ENCODE results near the gene TMEM147. TPM values are rescaled to one million over a fixed set of nuclear protein-coding genes. Genes with fewer than 3 reads are reported as not detected.

TMEM147 gene
- total RNA-seq, 4 donors from 2014 or later = 68.1 to 119 (median 89.6) TPM

GRCh38 chr19:35571406-35571965 lies 26.1 kb downstream of the TMEM147 start:
- H3K36me3 ChIP-seq = no peaks in the 10 kb centered on the region
- TF ChIP-seq CTCF (IDR thresholded peaks at IDR 0.05) = no peak
- no peak for TF ChIP-seq POLR2A (IDR thresholded peaks at IDR 0.05)
- peak overlapping the region in 1 of 4 donors; percentile 29 for H3K27ac ChIP-seq
- H3K4me3 ChIP-seq = no peak overlapping the region
- peaks cover 0 to 29% (median 0%) of the 10 kb centered on the region in 4 donors for H3K27me3 ChIP-seq
- WGBS, 2 donors = 21 to 56% methylated on average over 1 of the region's 1 CpG
- intact Hi-C loops (cut with DNase I) = no loop called here
- DNase-seq = no peak
- H3K9me3 ChIP-seq = peaks cover 0 to 13% (median 10%) of the 10 kb centered on the region in 3 donors
- H3K4me1 ChIP-seq = peaks cover 0 to 4% (median 0%) of the 10 kb centered on the region in 3 donors

GRCh38 chr19:35577918-35578317 lies 32.5 kb downstream of the TMEM147 start:
- Histone ChIP-seq H3K27ac (no peak overlapping the region), H3K9me3 (peaks cover 0 to 31% (median 21%) of the 10 kb centered on the region in 3 donors), H3K36me3 (no peaks in the 10 kb centered on the region), H3K4me3 (no peak overlapping the region), H3K4me1 (no peaks in the 10 kb centered on the region), H3K27me3 (peaks cover 0 to 12% (median 0%) of the 10 kb centered on the region in 4 donors)
- intact Hi-C loops (cut with DNase I) = no loop called here
- no peak for DNase-seq
- TF ChIP-seq POLR2A (IDR thresholded peaks at IDR 0.05) = no peak
- TF ChIP-seq CTCF (IDR thresholded peaks at IDR 0.05) = no peak
- 86 to 91% methylated on average over 1 of the region's 1 CpG for WGBS, 2 donors

- Histone ChIP-seq H3K27ac (no peak overlapping the region), H3K9me3 (peaks cover 0 to 31% (median 21%) of the 10 kb centered on the region in 3 donors), H3K4me3 (no peak overlapping the region), H3K27me3 (peaks cover 0 to 15% (median 0%) of the 10 kb centered on the region in 4 donors), H3K4me1 (no peaks in the 10 kb centered on the region), H3K36me3 (no peaks in the 10 kb centered on the region)
- 67% methylated on average over 7 of the region's 7 CpGs for WGBS, 2 donors
- TF ChIP-seq CTCF (IDR thresholded peaks at IDR 0.05) = no peak
- TF ChIP-seq POLR2A (IDR thresholded peaks at IDR 0.05) = no peak
- intact Hi-C loops (cut with DNase I) = no loop called here
- no peak for DNase-seq
Measured at GRCh38 chr19:35578707-35579106, 33.3 kb downstream of the TMEM147 start.

- WGBS, 2 donors = 43 to 78% methylated on average over 1 of the region's 1 CpG
- no peak overlapping the region for H3K27ac ChIP-seq
- peaks cover 0 to 5% (median 0%) of the 10 kb centered on the region in 3 donors for H3K9me3 ChIP-seq
- intact Hi-C loops (cut with DNase I) = no loop called here
- H3K4me1 ChIP-seq = no peaks in the 10 kb centered on the region
- no peaks in the 10 kb centered on the region for H3K36me3 ChIP-seq
- no peak overlapping the region for H3K4me3 ChIP-seq
- TF ChIP-seq CTCF (IDR thresholded peaks at IDR 0.05) (no peak), POLR2A (IDR thresholded peaks at IDR 0.05) (no peak)
- no peak for DNase-seq
- peaks cover 0 to 40% (median 0%) of the 10 kb centered on the region in 4 donors for H3K27me3 ChIP-seq
Measured at GRCh38 chr19:35582760-35583159, 37.3 kb downstream of the TMEM147 start.

GRCh38 chr19:35585848-35586247 lies 40.4 kb downstream of the TMEM147 start, which contains the start of gene PMIS2:
TSS of gene PMIS2 (plus strand) at chr19:35586173. CDS start at chr19:35586260, 87 bp downstream.
- Histone ChIP-seq H3K9me3 (no peaks in the 10 kb centered on the region), H3K27ac (no peak within 1 kb of the TSS), H3K4me1 (no peaks in the 10 kb centered on the region), H3K4me3 (no peak within 1 kb of the TSS), H3K36me3 (no peaks in the 10 kb centered on the region), H3K27me3 (peaks cover 0 to 39% (median 0%) of the 10 kb centered on the region in 4 donors)
- WGBS, 2 donors = 49 to 83% methylated on average over 1 to 10 of the region's 16 CpGs
- intact Hi-C loops (cut with DNase I) = no loop called here
- DNase-seq = no peak
- TF ChIP-seq CTCF (IDR thresholded peaks at IDR 0.05) (no peak), POLR2A (IDR thresholded peaks at IDR 0.05) (no peak)
